GM21576 (cell line): ENCODE results near the gene ATG12.
"Not testable (repeated sequence)": the region's sequence is repeated elsewhere in the genome, so short reads cannot be mapped to it uniquely, and the experiment has no call there.

Source experiments
- ATAC-seq: cut with Tn5 transposase; IDR thresholded peaks from one replicate; pipeline ENCODE4 v1.9.1; 2021; ENCODE audit warnings: mild to moderate bottlenecking, moderate library complexity; ENCODE audit not compliant: unreplicated experiment

ATG12 gene

DNA sequence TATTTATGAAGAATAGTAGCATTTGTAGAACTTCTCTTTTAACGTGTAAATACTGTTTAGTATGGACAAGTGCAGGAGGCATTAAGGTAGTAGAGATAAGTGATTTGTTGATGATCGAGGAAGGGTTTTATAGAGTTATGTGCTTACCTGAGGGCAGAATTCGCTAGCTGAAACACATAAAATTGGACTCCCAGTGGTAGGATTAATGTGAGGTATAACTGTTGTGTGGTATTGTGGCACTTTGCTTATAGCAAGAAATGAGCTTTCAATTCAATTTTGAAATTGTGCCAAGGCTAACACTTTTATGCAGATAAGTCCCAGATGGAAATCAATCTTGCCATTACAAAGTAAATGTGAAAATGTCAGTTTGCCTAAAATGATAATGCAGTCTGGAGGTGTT is 1.6 kb upstream of the ATG12 start:
- no peak for ATAC-seq

DNA sequence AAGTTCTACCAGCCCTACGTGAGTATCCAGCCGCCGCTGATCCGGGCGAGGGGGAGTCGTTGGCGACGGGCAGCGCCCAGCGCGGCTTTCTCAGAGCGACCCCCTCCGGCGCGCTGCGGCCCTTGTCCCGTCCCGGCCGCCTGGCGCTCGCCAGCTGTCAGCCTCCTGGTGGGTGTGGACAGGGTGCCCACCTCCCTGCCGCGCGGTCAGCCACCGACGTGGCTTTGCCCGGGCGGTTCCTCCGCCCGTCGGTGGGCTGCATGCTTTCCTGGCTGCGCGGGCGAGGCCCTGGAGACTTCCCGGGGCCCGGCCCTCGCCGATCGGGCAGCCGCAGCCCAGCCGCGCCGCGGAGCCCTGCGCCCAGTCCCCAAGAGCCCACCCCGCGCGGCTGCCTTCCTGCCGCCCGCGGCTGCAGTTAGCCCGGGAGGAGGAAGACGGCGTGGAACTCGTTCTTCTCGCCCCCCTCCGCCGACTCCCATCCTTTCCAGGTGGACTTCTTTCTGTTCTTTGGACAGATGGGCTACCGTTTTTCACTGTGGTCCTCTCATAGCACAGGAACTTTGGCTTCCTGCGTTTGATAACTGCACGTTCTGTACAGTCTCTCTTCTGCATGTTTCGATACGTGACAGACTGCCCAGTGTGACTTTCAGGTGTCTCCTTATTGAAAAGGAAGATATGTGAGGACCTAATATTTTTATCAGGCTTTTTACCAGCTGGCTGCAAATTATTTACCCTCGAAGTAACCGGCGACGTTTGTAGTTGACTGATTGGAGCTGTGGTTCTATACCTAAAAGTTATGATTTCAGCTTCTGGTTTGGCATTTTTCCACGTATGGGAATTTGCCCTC is 947 bp upstream of the ATG12 start:
- ATAC-seq = peak; percentile 33

DNA sequence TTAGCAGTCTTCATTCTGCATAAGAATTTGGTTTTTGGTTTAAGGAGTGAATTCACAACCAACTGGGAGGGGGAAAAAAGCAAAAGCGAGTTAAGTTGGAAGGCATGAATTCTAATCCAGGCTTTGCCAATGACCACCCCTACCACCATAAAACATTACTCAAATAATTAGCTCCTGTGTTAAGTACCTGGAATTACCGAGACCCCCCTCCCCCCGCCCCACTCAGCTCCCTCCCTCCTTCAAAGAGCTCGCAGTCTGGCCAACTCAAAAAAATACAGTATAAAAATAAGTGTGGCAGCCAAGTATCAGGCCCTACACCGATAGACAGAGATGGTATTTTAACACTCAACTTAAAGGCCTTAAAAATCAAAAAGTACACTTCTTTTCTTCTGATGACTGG is 492 bp downstream of the ATG12 start:
- ATAC-seq = no peak

DNA sequence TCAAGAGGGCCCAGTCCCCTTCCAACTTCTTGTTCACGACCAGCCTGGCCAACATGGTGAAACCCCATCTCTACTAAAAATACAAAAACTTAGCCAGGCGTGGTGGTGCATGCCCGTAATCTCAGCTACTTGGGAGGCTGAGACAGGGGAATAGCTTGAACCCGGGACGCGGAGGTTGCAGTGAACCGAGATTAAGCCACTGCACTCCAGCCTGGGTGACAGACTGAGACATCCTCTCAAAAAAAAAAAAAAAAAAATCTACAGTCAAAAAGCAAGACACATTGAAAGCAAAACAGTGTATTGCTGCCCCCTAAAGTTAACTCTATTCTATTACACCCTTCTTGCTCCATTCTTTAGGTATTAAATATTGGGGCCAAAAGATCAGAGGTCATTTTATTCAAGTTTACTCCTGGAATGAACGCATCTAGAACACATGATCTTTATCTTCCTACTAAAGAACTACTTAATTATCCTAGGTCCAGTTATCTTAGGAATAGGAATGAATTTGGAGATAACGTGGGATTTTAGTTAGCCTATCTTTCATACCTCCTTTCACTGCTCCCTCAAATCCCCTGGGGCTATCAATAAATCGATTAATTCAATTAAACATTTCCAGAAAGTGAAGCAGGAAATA is 2.4 kb downstream of the ATG12 start:
- ATAC-seq = peak; percentile 18

DNA sequence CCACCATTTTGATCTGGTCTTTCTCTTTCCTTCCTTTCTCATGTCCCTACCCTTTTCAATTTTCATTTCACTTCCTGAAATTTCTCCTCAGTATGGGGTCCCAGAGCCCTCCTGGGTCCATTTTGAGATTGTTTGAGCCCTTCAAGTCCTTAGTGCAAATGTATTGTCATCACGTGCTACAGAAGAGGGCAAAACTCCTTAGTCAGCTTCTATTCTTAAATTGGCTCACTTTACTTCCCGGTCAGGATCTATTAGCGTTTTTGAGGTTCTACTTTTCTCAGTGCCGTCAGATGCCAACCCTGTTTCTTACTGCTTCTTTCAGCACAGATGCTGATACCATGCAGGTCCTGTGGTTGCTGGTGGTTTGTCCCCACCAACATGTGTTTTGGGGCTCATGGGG is 5.9 kb downstream of the ATG12 start:
- no peak for ATAC-seq

DNA sequence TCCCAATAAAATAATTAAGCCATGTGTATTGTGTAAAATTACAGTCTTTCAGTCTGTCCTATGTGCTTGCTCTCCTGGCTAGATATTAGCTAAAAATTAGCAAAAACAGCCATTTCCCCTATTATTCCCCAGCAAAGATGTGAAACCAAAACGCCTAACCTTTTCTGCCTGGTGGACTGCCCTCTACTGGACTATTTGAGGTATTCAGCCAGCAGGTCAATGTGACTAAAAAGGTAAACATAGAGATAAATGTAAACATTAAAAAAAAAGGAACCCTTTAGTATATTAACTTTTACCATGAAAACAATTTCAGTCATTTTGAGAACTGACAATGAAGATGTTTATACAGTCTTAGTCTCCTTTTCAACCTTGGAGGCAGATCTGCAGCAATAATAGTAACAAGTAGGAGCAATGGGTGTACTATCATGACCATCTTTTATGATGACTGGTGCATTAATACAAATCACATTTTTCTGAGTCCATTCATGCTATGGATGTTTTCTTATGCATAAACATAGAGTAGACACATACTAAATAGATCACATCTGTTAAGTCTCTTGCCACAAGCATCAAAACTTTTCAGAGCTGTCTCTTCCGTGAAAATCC is 10.1 kb downstream of the ATG12 start:
- no peak for ATAC-seq

DNA sequence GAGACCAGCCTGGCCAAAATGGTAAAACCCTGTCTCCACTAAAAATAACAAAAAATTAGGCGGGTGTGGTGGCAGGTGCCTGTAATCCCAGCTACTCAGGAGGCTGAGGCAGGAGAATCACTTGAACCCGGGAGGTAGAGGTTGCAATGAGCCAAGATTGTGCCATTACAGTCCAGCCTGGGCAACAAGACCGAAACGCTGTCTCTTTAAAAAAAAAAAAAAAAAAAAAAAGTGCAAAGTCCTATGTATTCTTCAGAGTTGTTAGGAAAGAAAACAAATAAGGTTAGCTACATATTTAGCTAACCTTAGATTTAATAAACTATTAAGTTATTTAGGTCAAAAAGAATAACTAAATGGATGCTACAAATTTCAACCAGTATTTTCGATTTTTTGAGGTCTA is 11.5 kb downstream of the ATG12 start:
- no peak for ATAC-seq

DNA sequence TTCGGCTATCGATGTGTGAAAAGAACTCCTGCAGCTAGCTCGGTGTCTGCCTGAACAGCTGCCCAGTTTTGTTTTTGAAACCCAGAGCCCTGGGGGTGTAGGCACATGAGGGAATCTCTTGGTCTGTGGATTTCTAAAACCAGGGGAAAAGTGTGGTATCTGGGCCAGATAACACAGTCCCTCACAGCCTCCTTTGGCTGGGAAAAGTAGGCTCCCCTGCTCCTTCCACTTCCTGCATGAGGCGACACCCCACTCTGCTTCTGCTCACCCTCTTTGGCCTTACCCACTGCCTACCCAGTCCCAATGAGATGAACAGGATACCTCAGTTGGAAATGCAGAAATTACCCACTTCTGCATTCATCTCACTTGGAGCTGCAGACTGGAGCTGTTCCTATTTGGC is 15.4 kb downstream of the ATG12 start:
- no peak for ATAC-seq

DNA sequence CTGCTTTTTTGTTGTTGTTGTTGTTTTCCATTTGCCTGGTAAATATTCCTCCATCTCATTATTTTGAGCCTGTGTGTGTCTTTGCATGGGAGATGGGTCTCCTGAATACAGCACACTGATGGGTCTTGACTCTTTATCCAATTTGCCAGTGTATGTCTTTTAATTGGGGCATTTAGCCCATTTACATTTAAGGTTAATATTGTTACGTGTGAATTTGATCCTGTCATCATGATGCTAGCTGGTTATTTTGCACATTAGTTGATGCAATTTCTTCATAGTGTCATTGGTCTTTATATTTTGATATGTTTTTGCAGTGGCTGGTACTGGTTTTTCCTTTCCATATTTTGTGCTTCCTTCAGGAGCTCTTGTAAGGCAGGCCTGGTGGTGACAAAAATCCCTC is 16.4 kb downstream of the ATG12 start:
- not testable (repeated sequence) for ATAC-seq

DNA sequence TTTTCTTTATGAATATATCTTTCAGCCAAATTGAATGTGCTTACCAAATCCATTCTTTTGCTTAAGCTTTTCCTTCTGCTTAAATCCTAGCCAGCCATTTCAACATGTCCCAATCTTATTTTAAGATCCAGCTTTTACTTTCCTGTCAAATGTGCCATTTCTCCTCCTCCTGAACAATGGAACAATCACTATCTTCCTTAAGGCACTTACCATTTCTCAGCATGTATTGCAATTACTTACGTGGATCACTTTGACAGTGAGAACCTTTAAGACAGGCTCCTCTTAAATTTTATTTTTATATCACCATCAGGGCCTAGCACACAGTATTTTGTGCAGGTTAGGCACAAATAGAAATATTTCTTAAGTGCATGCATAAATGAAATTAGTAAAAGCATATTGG is 20.5 kb downstream of the ATG12 start:
- ATAC-seq = no peak

DNA sequence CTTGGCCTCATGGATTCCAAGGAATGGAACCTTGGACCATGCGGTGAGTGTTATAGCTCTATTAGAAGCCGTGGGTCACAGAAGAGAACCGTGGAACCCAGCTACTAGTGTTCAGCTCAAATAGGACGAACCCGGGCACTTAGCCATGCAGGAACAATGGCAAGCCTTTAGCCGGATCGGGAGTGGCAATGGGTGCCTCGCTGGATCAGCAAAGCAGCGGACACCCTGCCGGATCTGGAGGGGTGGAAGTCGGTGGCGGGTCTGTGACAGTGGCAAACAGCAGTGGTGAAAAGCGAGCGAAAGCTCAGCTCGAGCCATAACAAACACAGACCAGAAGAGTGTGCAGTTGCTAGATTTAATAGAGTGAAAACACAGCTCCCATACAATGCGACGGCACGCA is 22.5 kb downstream of the ATG12 start:
- no peak for ATAC-seq

DNA sequence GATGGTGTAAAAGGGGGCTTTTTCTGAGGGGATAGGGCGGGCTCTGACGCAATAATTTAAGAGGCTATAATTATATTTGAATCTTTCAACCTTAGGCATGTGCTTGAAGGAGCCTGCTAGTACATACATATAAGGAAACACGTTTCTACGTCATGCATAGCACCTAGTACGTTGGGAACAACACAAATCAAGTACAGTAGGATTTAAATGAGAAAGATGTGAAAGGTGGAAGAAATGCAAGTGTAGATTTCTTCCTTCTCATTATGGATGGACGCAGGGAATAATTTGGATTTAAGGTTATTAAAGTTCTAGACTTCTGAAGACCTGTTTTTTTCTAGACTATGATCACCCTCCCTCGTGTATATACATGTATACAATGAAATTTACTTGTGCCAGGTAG is 24.0 kb downstream of the ATG12 start:
- ATAC-seq = no peak

DNA sequence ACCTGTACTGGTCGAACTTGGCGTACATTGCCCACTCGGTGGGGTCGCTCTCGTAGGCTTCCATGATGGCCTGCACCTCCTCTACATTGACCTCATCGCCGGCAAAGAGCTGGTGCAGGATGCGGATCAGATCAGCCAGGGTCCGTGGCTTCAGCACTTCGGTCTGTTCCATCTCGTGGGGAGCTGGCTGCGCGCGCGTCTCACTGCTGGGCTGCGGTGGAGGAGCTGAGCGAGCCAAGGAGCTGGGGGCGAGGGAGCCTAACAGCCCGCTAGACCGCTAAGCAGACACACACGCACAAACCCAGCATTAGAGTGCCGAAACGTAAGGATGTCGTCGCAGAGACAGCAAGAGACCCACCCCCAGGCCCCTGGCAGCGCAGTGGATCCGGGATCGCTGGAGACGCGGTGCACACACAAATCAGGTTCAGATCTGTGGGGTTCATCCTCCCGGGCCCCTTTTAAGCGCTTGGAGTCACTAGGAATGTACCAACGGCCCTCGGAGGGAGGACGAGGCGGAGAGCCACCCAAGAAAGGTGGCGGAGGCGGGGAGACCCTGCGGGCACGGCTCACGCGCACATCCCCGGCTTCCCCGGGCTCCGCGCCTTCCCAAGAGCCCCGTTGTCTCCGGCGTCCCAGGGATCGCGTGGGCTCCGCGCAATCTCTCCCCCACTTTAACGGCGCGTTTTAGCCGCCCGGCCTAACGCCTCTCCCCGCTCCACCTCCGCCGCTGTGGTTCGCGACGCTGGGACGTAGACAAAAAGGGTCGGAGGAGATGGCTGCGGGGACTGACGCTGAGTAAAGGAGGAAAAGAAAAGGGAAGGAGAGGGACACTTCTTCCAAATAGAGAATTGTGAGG is 24.9 kb downstream of the ATG12 start, which contains the start of gene CDO1:
Gene CDO1, minus strand, starts transcription at position 434 of the 856 bp plus-strand sequence. Its CDS starts 262 bp downstream, at position 172.
- peak; percentile 48 for ATAC-seq

DNA sequence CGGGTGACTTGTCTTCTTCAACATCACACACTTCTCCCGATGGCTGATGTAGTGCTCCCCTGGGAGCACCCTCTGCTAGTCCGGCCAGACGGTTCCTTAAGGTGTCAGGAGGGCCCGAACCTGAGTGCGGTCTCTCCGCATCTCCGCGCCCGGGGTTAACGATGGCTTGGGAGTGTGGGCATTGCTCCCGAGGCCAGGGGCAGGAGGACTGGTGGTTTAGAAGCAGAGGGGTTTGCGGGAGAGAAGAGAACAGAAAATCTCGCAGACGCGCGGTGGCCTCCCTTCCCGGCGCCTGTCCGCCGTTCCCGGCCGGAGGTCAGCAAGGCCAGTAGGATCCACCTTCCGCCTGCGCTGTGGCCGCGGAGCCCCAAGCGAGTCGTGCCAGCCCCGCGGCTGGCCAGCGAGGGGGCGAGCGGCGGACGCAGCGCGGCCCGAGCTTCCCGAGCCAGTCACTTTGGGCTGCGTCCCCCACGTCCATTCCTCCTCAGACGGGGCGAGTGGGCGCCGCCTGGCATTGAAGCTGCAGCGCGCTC is 25.6 kb downstream of the ATG12 start:
- ATAC-seq = no peak

DNA sequence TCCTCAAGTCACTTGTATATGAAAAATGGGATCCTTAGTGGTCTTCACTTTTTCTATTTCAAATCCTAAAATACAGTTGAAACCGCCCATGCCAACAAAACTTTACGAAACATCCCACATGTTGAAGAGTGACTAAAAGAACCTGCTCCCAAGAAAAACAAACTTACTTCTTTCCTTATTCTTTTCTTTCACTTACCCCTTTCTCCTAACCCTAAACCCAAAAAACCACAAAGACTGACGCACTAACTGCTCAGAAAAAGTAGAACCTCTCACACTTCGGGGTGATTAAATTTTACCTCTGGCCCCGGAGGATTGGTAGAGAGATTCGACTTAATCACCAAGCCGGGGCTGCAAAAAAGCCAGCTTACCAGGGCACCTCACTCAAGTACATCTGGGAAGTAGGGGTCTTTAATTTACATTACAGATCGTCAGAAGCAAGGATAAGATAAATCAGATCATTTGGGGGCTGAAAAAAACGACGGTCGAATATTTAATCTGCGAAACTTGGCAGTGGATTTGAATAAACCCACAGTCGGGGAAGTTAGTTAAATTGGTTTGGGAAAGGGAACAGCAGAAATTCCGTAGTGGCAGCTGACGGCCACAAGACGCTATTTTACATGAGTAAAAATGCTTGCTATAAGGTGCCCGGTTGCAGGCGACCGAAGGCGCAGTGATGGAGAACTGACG is 26.2 kb downstream of the ATG12 start:
- ATAC-seq = peak; percentile 21

DNA sequence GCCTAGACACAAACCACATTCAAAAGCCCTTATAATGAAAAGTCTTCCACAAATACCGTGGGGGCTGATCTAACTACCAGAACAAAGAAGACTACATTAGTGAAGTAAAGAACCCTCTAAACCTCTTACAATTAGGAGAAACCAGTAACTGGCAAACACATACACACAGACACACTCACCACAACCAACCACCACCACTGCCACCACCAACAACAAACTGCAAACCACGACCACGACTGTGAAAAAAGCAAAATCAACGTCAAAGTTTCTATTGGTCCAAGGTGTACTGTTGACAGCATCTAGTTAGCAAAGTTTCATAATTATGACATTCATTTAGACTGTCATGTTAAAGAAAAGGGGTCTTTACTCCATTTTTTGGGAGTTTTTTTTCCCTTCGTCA is 27.6 kb downstream of the ATG12 start:
- no peak for ATAC-seq

DNA sequence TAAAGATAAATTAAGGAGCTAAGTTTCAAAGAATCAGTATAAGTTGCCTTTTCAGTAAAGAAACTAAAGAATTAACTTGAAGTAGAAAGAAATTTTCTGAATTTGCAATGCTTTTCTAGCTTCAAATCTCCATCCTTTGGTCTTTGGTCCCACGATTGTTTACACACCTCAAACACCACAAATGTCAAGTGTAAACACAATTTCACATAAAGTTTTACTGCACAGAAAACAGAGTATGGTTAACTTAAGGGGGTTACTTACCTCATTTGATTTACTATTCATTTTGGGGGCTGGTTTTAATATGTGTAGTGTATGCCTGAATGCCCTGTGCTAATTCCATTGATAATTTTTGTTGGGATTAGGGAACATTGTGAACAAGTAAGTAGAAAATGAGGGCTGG is 29.0 kb downstream of the ATG12 start:
- ATAC-seq = no peak

DNA sequence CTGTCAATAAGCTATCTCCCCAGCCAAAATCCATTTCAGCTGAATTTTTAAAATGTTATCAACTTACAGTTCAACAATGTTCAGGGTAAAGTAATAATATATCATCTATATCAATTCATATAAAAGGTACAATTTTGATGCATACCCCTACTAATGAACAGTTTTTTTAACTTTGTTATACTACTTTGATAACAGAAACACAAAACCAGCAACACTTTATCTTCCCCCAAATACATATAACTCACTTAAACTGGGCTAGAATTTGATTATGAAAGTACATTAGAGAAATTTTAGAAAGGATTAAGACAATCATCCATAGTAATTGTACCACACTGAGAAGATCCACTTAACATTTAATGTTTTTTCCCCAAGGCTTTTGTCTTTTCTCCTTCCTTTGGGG is 30.0 kb downstream of the ATG12 start:
- no peak for ATAC-seq

DNA sequence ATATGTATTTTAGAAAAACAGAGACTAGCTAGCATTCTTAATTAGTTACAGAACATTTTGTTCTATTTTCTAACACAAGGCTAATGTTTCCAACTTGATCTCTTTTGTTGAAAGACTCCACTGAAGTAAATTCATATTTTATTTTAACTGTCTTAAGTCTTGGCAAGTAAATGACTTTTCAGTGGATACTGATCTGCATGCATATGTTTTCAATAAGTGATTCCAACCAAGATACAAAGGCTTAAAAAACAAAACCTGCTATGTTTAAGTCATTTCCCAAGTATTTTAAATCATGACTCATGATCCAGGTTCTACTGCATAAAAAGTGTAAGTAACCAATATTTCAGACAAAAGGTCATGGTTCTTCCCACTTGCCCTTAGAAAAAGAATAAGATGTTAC is 30.6 kb downstream of the ATG12 start:
- ATAC-seq = no peak

DNA sequence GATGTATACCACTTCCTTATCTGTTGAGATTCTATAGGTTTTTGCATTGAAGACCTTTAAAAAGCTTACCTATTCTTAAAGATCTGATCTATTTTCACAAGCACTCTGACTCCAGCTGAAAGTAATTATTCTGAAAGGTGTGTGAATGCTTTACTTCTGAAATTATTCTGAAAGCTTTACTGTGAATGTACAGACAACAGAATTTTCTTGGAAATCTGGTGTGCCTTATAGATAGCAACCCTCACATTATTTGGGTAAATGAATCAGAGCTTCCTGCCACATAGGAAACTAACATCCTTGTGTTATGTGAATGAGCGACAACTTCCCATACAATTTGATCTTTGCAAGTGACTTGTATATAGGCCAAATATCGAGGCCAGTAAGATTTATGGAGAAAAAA is 31.4 kb downstream of the ATG12 start:
- ATAC-seq = no peak
